Liver (tissue), 9 donors: ENCODE measurements around the gene CFTR. TPM values are rescaled to one million over a fixed set of nuclear protein-coding genes. Genes with fewer than 3 reads are reported as not detected.

Source experiments
- DNase-seq: peaks from one replicate; pipeline ENCODE4 v3.0.0-alpha.2; 2017; ENCODE audit warnings: low spot score
- H3K27ac ChIP-seq, 2 donors: one replicate each; pipeline ENCODE4 v1.7.0; 2013; ENCODE audit warnings: inconsistent platforms in 2 of 2, low read length in 2 of 2, control low read depth in 1 of 2, low read depth in 1 of 2, mild to moderate bottlenecking in 1 of 2
- H3K27me3 ChIP-seq, 4 donors: one replicate each; pipeline versions ENCODE4 v1.6.1 to v1.7.0; 2013; ENCODE audit warnings: low read length in 3 of 4, inconsistent platforms in 1 of 4, mild to moderate bottlenecking in 1 of 4, moderate library complexity in 1 of 4; ENCODE audit not compliant: control insufficient read depth in 4 of 4, insufficient read depth in 4 of 4
- H3K36me3 ChIP-seq, 4 donors: one replicate each; pipeline versions ENCODE4 v1.6.1 to v1.7.0; 2013; ENCODE audit warnings: low read length in 3 of 4, mild to moderate bottlenecking in 3 of 4, low read depth in 1 of 4, moderate library complexity in 1 of 4; ENCODE audit not compliant: control insufficient read depth in 4 of 4, insufficient read depth in 3 of 4
- H3K4me1 ChIP-seq, 4 donors: one replicate each; pipeline versions ENCODE4 v1.6.1 to v1.7.0; 2013; ENCODE audit warnings: low read length in 3 of 4, mild to moderate bottlenecking in 3 of 4, moderate library complexity in 1 of 4; ENCODE audit not compliant: control insufficient read depth in 4 of 4, insufficient read depth in 4 of 4
- H3K4me3 ChIP-seq, 3 donors: one replicate each; pipeline versions ENCODE4 v1.6.1 to v1.7.0; 2013; ENCODE audit warnings: low read length in 3 of 3, control low read depth in 1 of 3, low read depth in 1 of 3, mild to moderate bottlenecking in 1 of 3
- H3K9ac ChIP-seq, 2 donors: one replicate each; pipeline ENCODE4 v1.7.0; 2013; ENCODE audit warnings: low read length in 2 of 2, mild to moderate bottlenecking in 2 of 2, moderate library complexity in 2 of 2, control low read depth in 1 of 2, low read depth in 1 of 2
- H3K9me3 ChIP-seq, 4 donors: one replicate each; pipeline versions ENCODE4 v1.6.1 to v1.7.0; 2013; ENCODE audit warnings: low read length in 3 of 4; ENCODE audit not compliant: control insufficient read depth in 4 of 4
- CTCF ChIP-seq: fragments of 150-350 bp; IDR thresholded peaks from 2 replicates; pipeline ENCODE4 v1.5.1; 2017; ENCODE audit warnings: improper control_type of control experiment, low read depth, low read length; ENCODE audit not compliant: missing input control
- EGR1 ChIP-seq, 2 donors: IDR thresholded peaks; 2 replicates each; pipeline ENCODE4 v1.6.1; 2016 to 2018; ENCODE audit warnings: antibody characterized with exemption in 2 of 2, low read depth in 2 of 2
- FOXA1 ChIP-seq: IDR thresholded peaks from 2 replicates; pipeline ENCODE4 v1.6.1; 2016; ENCODE audit warnings: antibody characterized with exemption
- FOXA2 ChIP-seq: IDR thresholded peaks from 2 replicates; pipeline ENCODE4 v1.6.1; 2016; ENCODE audit warnings: antibody characterized with exemption
- GABPA ChIP-seq, 2 donors: IDR thresholded peaks in 1 of 2; conservative IDR thresholded peaks in 1 of 2; 2 replicates each; pipeline ENCODE4 v1.6.1; 2016; ENCODE audit warnings: antibody characterized with exemption in 2 of 2, mild to moderate bottlenecking in 1 of 2, moderate library complexity in 1 of 2
- HNF4A ChIP-seq, 2 donors: conservative IDR thresholded peaks; 2 replicates each; pipeline ENCODE4 v1.6.1; 2016; ENCODE audit warnings: antibody characterized with exemption in 2 of 2, mild to moderate bottlenecking in 2 of 2
- HNF4G ChIP-seq: IDR thresholded peaks from 2 replicates; pipeline ENCODE4 v1.6.1; 2016; ENCODE audit warnings: antibody characterized with exemption
- RAD21 ChIP-seq, 2 donors: IDR thresholded peaks; 2 replicates each; pipeline ENCODE4 v1.6.1; 2016; ENCODE audit warnings: antibody characterized with exemption in 2 of 2, mild to moderate bottlenecking in 2 of 2
- REST ChIP-seq: IDR thresholded peaks from 2 replicates; pipeline ENCODE4 v1.6.1; 2016; ENCODE audit warnings: antibody characterized with exemption, mild to moderate bottlenecking
- RXRA ChIP-seq, 2 donors: IDR thresholded peaks; 2 replicates each; pipeline ENCODE4 v1.6.1; 2017 to 2018; ENCODE audit warnings: antibody characterized with exemption in 2 of 2, mild to moderate bottlenecking in 1 of 2
- TAF1 ChIP-seq: conservative IDR thresholded peaks from 2 replicates; pipeline ENCODE4 v1.6.1; 2016; ENCODE audit warnings: antibody characterized with exemption, mild to moderate bottlenecking
- WGBS: extraction: QIAGEN DNeasy Blood & Tissue Kit; methylation state at CpG from one replicate; pipeline ENCODE4 v1.1.7; 2013; 5-methylcytosine and 5-hydroxymethylcytosine counted together
- polyA plus RNA-seq, 2 donors: library from polyadenylated mRNA; stranded (reverse) in 1 of 2; unstranded in 1 of 2; fragments of 200-250 nt in 1 of 2; fragments of >200 nt in 1 of 2; fragmentation: Nextera tagmentation in 1 of 2; extraction: Ambion mirVana in 1 of 2; gene quantifications; one replicate each; pipeline versions ENCODE4 v1.2.1 to v1.2.3, GENCODE V29; 2013 to 2015
- total RNA-seq, 2 donors: library from RNA; depleted of rRNA; stranded (reverse); fragments of >200 nt; gene quantifications; one replicate each; pipeline ENCODE4 v1.2.3, GENCODE V29; 2014
- donor health status: healthy.
- donor health status: healthy.
- donor health status: healthy.
- donor health status: healthy.
- donor health status: healthy.

CFTR gene
- total and polyA plus RNA-seq, 4 donors, result 0.75 to 10.5 (median 1.3) TPM

- no peak for TF ChIP-seq TAF1
- TF ChIP-seq HNF4A (conservative IDR thresholded peaks at IDR 0.05), result no peak
- Histone ChIP-seq H3K4me3 (no peak overlapping the region), H3K9me3 (no peaks in the 10 kb centered on the region)
Observed at GRCh38 chr7:117619681-117620080, 139.9 kb downstream of the CFTR start.

GRCh38 chr7:117621075-117621618, 141.3 kb downstream of the CFTR start:
- DNase-seq, result no peak
- H3K4me1 ChIP-seq, result no peaks in the 10 kb centered on the region
- H3K27ac ChIP-seq, result no peak overlapping the region
- no peak overlapping the region for H3K9ac ChIP-seq
- no peaks in the 10 kb centered on the region for H3K36me3 ChIP-seq
- no peak for TF ChIP-seq GABPA (IDR thresholded peaks at IDR 0.05 in 1 of 2, conservative IDR thresholded peaks at IDR 0.05 in 1 of 2)
- no peak for TF ChIP-seq RXRA (IDR thresholded peaks at IDR 0.05)
- no peak for TF ChIP-seq FOXA2
- no peak for TF ChIP-seq FOXA1
- no peak for TF ChIP-seq RAD21 (IDR thresholded peaks at IDR 0.05)
- no peak for TF ChIP-seq TAF1
- TF ChIP-seq EGR1 (IDR thresholded peaks at IDR 0.05; ENCODE audit: low read depth in 2 of 2), result no peak
- no peak for TF ChIP-seq REST
- WGBS, result 65% methylated on average over 2 of the region's 2 CpGs
- no peak overlapping the region for H3K4me3 ChIP-seq
- H3K9me3 ChIP-seq, result no peaks in the 10 kb centered on the region
- no peaks in the 10 kb centered on the region for H3K27me3 ChIP-seq

More at GRCh38 chr7:117619681-117620080, 139.9 kb downstream of the CFTR start:
- no peak overlapping the region for H3K27ac ChIP-seq
- no peak for DNase-seq
- H3K36me3 ChIP-seq, result no peaks in the 10 kb centered on the region
- no peaks in the 10 kb centered on the region for H3K27me3 ChIP-seq
- H3K4me1 ChIP-seq, result no peaks in the 10 kb centered on the region
- no peak overlapping the region for H3K9ac ChIP-seq

GRCh38 chr7:117623606-117624005, 143.8 kb downstream of the CFTR start:
- no peak overlapping the region for H3K4me3 ChIP-seq
- no peak for DNase-seq
- no peak for TF ChIP-seq RAD21 (IDR thresholded peaks at IDR 0.05)
- no peak for TF ChIP-seq RXRA (IDR thresholded peaks at IDR 0.05)
- no peak for TF ChIP-seq GABPA (IDR thresholded peaks at IDR 0.05 in 1 of 2, conservative IDR thresholded peaks at IDR 0.05 in 1 of 2)
- TF ChIP-seq TAF1, result no peak
- TF ChIP-seq EGR1 (IDR thresholded peaks at IDR 0.05; ENCODE audit: low read depth in 2 of 2), result no peak
- TF ChIP-seq REST, result no peak
- TF ChIP-seq HNF4A (conservative IDR thresholded peaks at IDR 0.05), result no peak
- no peak for TF ChIP-seq CTCF
- no peak for TF ChIP-seq HNF4G
- H3K9ac ChIP-seq, result no peak overlapping the region
- WGBS, result 91% methylated on average over 4 of the region's 4 CpGs
- H3K27ac ChIP-seq, result no peak overlapping the region
- no peaks in the 10 kb centered on the region for H3K36me3 ChIP-seq
- no peaks in the 10 kb centered on the region for H3K9me3 ChIP-seq
- no peaks in the 10 kb centered on the region for H3K4me1 ChIP-seq
- no peaks in the 10 kb centered on the region for H3K27me3 ChIP-seq
